GM23338 (cell line): ENCODE results near the gene INHA. TPM values are rescaled to one million over a fixed set of nuclear protein-coding genes. Genes with fewer than 3 reads are reported as not detected.

Experiments used
- CTCF ChIP-seq, 2 experiments: fragments of 200-600 bp in 1 of 2; sonication (generic) in 1 of 2; conservative IDR thresholded peaks; 2 replicates each; pipeline versions ENCODE4 v1.5.1 to v1.6.1; 2016 to 2017; ENCODE audit warnings: antibody characterized with exemption in 2 of 2, low read depth in 2 of 2, mild to moderate bottlenecking in 2 of 2, moderate library complexity in 1 of 2
- EZH2 ChIP-seq: fragments of 200-600 bp; sonication (generic); IDR thresholded peaks from one replicate; pipeline ENCODE4 v1.8.0; 2017; ENCODE audit warnings: antibody characterized with exemption, mild to moderate bottlenecking, low read depth; ENCODE audit not compliant: unreplicated experiment
- EZH2phosphoT487 ChIP-seq: fragments of 200-600 bp; sonication (generic); IDR thresholded peaks from one replicate; pipeline ENCODE4 v1.8.1; 2018; ENCODE audit warnings: antibody characterized with exemption; ENCODE audit not compliant: unreplicated experiment
- JUNB ChIP-seq: IDR thresholded peaks from one replicate; pipeline ENCODE4 v1.6.1; 2016; ENCODE audit warnings: antibody characterized with exemption; ENCODE audit not compliant: unreplicated experiment
- NANOG ChIP-seq: IDR thresholded peaks from 2 replicates; pipeline ENCODE4 v1.6.1; 2016; ENCODE audit warnings: antibody characterized with exemption, borderline replicate concordance
- POLR2AphosphoS5 ChIP-seq: IDR thresholded peaks from 2 replicates; pipeline ENCODE4 v1.6.1; 2016; ENCODE audit warnings: antibody characterized with exemption, low read depth
- REST ChIP-seq: IDR thresholded peaks from one replicate; pipeline ENCODE4 v1.6.1; 2018; ENCODE audit warnings: antibody characterized with exemption; ENCODE audit not compliant: unreplicated experiment
- STAT1 ChIP-seq: IDR thresholded peaks from one replicate; pipeline ENCODE4 v1.6.1; 2016; ENCODE audit warnings: antibody characterized with exemption; ENCODE audit not compliant: unreplicated experiment
- ZNF114 ChIP-seq: fragments of 250-450 bp; sonication (Bioruptor Pico); IDR thresholded peaks from 2 replicates; pipeline ENCODE4 v1.5.0; 2020; ENCODE audit warnings: mild to moderate bottlenecking, moderate library complexity
- ZNF331 ChIP-seq: fragments of 250-450 bp; sonication (Bioruptor Pico); IDR thresholded peaks from 2 replicates; pipeline ENCODE4 v1.5.0; 2020; ENCODE audit warnings: low read depth, mild to moderate bottlenecking, moderate library complexity
- polyA plus RNA-seq: library from polyadenylated mRNA; unstranded; fragments of >200 nt; fragmentation: Nextera tagmentation; extraction: Ambion mirVana; gene quantifications from 2 replicates; pipeline ENCODE4 v1.2.1, GENCODE V29; 2016
- total RNA-seq: library from RNA; depleted of rRNA; stranded (reverse); fragments of >200 nt; shearing (Covaris generic); gene quantifications from 2 replicates; pipeline ENCODE4 v1.2.3, GENCODE V29; 2014
- TF ChIP-seq, protein P1 (sequence below): IDR thresholded peaks from 2 replicates; pipeline ENCODE4 v1.6.1; 2016; ENCODE audit warnings: antibody characterized with exemption

The INHA gene
- total and polyA plus RNA-seq, 2 experiments from 2014 or later = 1.5 to 1.6 TPM

DNA sequence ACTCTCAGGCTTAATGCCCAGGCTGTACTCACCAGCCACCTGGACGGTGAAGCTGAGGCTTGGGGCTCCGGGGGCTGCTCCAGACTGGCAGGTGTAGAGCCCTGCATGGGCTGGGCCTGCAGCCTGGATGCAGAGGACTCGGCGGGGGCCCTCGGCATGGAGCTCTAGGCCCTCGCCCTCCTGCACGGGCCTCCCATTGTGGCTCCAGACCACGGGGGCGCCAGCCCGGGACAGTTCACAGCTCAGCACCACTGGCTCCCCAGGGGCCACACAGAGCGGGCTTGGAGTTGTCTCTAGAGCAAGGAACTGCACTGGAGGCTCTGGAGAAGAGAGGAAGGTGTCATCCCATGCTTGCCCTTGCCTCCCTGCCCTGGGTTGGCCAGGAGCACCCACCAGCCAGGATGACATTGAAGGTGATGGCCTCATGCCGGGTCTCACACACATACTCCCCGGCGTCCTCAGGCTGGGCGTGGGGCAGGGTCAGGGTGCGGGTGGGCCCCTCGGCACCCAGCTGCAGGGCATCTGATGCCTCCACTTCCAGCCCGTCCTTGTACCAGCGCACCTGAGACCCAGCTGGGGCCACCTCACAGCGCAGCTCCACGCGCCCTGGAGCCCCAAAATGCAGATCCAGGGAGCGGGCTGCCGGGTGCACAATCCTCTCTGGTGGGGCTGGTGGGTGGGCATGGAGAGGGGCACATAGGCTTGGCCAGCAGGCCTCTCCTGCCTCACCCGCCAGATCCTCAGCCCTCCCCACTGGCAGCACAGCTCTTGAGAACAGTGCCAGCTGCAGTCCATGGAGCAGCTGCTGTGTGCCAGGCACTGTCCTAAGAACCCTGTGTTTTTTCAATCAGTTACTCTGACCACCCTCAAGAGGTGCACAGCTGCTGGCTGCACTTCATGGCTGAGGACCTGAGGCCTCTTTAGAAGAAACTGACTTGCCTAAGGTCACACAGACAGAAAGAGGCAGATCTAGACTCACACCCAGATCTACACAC, 14.0 kb upstream of the INHA start (continued):
- TF ChIP-seq REST (no peak), EZH2phosphoT487 (no peak), ZNF331 (CRISPR knock-in tag) (no peak), STAT1 (no peak), CTCF (conservative IDR thresholded peaks at IDR 0.05; ENCODE audit: low read depth in 2 of 2) (no peak), JUNB (no peak), ZNF114 (CRISPR knock-in tag) (no peak), EZH2 (no peak), POLR2AphosphoS5 (no peak), NANOG (no peak)
- TF ChIP-seq, protein P1, sequence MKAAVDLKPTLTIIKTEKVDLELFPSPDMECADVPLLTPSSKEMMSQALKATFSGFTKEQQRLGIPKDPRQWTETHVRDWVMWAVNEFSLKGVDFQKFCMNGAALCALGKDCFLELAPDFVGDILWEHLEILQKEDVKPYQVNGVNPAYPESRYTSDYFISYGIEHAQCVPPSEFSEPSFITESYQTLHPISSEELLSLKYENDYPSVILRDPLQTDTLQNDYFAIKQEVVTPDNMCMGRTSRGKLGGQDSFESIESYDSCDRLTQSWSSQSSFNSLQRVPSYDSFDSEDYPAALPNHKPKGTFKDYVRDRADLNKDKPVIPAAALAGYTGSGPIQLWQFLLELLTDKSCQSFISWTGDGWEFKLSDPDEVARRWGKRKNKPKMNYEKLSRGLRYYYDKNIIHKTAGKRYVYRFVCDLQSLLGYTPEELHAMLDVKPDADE = no peak
